GM12872 (cell line): ENCODE results near the gene GRIN1.

Source experiments
- TF ChIP-seq, protein P1 (sequence below): IDR thresholded peaks from 3 replicates; pipeline ENCODE4 v1.5.1; 2011; ENCODE audit warnings: low read depth, mild to moderate bottlenecking, low read length, moderate library complexity; ENCODE audit not compliant: insufficient read depth

Gene GRIN1

DNA sequence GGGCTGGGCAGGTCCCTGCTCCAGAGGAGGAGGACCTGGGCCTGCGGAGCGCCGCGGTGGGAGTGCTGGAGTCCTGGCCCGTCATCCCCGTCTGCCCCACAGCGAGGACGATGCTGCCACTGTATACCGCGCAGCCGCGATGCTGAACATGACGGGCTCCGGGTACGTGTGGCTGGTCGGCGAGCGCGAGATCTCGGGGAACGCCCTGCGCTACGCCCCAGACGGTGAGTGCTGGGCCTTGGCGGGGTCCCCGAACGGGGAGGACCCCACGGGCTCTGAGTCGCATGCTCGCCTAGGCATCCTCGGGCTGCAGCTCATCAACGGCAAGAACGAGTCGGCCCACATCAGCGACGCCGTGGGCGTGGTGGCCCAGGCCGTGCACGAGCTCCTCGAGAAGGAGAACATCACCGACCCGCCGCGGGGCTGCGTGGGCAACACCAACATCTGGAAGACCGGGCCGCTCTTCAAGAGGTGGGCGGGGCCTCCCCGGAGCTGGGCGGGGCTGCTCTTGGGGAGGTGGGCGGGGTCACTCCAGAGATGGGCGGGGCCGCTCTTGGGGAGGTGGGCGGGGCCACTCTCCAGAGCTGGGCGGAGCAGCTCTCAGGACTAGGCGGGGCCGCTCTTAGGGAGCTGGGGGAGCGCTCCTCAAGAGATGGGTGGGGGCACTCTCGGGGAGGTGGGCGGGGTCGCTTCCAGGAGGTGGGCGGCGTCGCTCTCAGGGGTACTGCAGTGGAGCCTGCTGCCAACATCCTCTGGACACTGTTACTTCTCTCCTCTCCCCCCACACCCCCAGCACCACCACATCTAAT lies 17.8 kb downstream of the GRIN1 start:
- TF ChIP-seq, protein P1, sequence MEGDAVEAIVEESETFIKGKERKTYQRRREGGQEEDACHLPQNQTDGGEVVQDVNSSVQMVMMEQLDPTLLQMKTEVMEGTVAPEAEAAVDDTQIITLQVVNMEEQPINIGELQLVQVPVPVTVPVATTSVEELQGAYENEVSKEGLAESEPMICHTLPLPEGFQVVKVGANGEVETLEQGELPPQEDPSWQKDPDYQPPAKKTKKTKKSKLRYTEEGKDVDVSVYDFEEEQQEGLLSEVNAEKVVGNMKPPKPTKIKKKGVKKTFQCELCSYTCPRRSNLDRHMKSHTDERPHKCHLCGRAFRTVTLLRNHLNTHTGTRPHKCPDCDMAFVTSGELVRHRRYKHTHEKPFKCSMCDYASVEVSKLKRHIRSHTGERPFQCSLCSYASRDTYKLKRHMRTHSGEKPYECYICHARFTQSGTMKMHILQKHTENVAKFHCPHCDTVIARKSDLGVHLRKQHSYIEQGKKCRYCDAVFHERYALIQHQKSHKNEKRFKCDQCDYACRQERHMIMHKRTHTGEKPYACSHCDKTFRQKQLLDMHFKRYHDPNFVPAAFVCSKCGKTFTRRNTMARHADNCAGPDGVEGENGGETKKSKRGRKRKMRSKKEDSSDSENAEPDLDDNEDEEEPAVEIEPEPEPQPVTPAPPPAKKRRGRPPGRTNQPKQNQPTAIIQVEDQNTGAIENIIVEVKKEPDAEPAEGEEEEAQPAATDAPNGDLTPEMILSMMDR, result no peak

DNA sequence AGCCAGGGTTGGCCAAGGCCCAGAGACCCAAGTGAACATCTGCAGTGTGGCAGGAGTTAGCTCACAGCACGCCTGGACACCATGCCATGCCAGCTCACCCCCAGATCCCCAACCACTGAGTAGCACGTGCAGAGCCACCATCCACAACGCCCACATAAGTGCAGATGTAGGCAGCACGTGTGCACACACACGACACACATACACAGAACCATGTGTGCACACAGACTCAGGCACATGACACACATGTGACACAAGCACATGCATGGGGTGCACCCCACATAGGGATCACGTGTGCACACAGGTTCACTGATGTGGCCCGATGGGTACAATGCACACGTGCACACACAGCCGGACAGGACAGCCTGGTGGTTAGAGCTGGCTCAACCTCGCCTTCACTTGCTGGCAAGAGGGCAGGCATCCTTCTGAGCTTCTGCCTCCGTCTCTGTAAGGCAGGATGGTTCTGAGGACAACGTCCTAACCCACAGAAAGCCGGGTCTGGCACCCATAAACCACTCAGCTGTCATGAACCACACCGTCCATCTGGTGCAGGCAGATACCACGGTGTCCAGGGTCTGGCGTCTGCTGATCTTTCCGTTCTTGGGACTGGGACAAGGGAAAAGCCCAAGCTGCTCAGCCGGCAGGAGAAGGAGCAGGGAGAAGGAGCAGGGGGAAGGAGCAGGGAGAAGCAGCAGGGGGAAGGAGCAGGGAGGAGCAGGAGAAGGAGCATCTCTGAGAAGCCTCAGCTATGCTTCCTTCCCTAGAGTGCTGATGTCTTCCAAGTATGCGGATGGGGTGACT lies 18.9 kb downstream of the GRIN1 start:
- TF ChIP-seq, protein P1, result no peak

DNA sequence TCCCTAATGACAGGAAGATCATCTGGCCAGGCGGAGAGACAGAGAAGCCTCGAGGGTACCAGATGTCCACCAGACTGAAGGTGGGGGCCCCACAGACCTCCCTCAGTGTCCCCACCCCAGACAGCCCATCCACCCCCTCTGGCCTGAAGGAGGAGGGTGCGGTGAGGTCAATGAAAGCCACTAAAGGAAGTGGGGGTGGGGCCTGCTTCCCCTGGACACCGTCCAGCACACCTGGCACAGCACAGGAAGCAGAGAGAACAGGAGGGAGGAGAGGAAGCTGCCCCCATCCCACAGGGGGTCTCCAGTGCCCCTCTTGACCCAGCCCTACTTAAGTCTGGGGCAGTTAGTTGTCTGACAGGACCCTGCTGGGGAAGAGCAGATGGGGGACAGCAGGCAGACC lies 19.7 kb downstream of the GRIN1 start:
- TF ChIP-seq, protein P1, result no peak

DNA sequence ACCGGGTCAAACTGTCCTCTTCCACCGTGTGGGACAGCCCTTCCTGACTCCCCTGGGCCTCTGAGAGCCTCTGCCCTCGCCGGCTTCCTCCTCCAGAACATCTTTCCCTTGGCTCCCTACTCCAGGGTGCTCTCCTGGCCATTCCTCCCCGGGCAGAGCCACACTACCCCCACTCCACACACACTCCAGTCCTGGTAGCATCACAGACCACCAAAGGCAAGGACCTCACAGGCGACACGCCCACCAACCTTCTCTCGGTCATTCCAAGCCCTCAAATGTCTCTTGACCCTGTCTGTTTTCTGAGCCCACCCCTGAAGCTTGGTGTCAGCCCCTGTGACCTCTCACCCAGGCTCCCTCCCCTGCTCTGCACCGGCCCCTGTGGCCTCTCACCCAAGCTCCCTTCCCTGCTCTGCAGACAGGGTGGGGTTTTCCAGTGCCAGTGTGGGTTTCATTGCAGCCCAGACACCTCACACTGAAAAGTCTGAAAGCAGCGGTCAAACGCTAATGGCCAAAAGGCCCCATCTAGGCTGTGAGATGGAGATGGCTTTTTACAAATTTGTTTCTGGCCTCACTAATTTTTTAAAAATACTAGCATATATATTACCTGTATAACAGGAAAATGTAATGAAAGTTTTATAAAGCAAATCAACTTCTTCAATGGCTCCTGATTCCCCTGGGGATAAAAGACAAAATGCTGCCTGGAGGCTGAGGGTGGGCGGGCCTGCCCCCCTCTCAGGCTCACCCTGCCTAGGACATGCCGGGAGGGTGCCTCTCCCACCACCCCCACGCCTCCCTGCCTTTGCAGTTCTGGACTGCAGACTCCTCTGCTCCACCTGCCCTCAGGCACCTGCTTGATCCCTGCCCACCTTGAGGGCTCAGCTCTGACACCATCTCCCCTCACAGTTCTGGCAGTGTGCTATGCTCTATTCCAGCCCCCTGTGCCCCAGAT lies 20.4 kb downstream of the GRIN1 start:
- TF ChIP-seq, protein P1, result no peak

DNA sequence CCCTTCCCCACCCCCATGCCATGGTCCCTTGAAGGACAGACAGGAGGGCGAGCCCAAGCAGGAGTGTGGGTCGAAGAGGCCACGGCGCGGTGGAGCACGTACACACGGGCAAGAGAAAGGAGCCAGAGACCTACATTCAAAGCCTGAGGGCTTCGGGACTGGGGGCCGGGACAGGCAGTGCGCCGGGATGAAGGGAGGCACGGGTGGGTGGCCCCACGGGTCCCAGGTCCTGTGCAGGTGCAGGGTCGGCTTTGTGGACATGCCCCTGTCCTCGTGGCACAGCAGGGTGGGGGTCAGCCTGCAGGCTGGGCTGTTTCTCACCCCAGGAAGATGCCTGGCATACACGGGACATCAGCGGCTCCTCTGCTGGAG lies 21.1 kb downstream of the GRIN1 start:
- TF ChIP-seq, protein P1, result no peak

DNA sequence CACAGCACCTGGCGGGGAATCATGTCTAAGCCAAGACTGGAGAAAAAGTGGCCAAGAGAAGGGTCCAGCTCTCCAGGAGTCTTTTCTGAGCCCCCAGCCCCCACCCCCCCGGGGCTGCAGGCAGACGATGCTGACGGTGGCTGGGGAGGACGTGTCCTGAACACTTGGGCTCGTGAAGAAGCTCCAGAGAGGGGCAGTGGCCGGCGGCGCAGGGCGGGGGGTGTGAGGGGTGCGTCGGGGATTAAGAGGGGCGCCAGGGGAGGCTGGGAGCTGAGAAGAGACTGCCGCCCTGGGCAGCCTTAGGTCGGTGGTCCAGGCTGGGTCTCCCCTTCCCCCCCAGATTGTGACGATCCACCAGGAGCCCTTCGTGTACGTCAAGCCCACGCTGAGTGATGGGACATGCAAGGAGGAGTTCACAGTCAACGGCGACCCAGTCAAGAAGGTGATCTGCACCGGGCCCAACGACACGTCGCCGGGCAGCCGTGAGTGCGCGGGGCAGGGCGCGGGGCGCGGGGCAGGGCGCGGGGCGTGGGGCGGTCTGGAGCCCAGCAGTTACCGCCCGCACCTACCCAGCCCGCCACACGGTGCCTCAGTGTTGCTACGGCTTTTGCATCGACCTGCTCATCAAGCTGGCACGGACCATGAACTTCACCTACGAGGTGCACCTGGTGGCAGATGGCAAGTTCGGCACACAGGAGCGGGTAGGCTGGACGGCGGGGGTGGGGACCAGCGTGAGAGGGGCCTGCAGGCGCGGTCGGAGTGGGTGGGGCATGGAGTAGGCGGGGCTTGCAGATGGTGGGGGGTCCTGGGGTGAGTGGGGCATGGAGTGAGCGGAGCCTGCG lies 22.0 kb downstream of the GRIN1 start:
- TF ChIP-seq, protein P1, result no peak
